HG03558 (cell line): ENCODE results near the gene TBC1D20.
"Not testable (repeated sequence)": the region's sequence is repeated elsewhere in the genome, so short reads cannot be mapped to it uniquely, and the experiment has no call there.

Experiments used
- ATAC-seq: cut with Tn5 transposase; IDR thresholded peaks from one replicate; pipeline ENCODE4 v1.9.1; 2021; ENCODE audit warnings: moderate number of reproducible peaks; ENCODE audit not compliant: unreplicated experiment; ENCODE audit errors: extremely low read depth

TBC1D20 gene, protein sequence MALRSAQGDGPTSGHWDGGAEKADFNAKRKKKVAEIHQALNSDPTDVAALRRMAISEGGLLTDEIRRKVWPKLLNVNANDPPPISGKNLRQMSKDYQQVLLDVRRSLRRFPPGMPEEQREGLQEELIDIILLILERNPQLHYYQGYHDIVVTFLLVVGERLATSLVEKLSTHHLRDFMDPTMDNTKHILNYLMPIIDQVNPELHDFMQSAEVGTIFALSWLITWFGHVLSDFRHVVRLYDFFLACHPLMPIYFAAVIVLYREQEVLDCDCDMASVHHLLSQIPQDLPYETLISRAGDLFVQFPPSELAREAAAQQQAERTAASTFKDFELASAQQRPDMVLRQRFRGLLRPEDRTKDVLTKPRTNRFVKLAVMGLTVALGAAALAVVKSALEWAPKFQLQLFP

DNA sequence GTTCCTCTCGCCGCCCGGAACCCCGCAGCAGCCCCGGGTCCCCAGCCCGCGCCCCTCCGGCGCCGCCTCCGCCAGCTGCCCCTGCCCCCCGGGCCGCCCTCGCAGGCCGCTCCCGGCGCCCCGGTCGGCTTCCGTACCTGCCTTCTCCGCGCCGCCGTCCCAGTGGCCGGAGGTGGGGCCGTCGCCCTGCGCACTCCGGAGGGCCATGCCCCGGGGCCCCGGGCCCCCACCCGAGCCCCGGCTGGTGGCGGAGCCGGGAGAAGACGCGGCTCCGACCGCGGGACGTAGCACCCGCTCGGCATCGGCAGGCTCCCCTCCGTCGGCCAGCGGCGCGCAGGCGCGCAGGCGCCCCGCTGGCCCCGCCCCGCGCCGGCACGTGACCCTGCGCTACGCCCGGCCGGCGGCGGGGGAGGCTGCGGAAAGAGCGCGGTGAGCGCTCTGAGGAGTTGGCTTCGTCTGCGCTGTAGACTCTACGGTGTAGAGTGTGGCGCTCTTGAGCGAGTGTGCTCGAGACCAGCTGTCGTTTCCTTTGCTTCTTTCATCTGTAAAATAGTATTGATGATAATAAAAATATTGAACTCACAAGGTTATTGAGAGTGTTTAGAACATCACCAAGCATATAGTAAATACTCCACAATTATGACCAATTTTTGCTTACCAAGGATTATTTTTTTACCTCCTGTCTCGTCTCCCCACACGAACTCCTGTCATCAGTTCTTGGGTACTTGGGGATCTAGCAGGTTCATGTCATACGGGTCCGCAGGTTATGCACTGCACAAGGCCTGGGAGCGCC, at the start of gene TBC1D20:
Gene TBC1D20, minus strand, starts transcription at position 335 of the 793 bp plus-strand sequence. Its CDS starts 128 bp downstream, at position 207.
- ATAC-seq, result peak; percentile 74

DNA sequence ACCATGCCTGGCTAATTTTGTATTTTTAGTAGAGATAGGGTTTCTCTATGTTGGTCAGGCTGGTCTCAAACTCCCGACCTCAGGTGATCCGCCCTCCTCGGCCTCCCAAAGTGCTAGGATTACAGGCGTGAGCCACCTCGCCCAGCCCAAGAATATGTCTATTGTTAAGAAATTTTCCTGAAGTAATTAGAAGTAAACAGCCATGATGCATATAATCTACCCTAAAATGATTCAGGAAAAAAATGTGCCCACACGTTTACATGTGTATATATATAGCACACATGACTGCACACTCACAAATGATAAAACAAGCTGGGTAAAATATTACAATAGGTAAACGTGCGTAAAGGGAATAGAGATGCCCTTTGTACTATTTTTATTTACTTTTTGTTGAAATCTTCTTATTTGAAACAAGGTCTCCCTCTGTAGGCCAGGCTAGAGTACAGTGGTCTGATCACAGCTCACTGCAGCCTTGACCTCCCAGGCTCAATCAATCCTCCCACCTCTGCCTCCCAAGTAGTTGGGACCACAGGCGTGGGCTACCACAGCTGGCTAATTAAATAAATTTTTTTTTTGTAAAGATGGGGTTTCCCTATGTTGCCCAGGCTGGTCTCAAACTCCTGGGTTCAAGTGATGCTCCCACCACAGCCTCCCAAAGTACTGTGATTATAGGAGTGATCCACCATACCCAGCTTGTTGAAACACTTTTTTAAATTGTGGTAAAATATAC, 48.2 kb upstream of the TBC1D20 start:
- not testable (repeated sequence) for ATAC-seq

DNA sequence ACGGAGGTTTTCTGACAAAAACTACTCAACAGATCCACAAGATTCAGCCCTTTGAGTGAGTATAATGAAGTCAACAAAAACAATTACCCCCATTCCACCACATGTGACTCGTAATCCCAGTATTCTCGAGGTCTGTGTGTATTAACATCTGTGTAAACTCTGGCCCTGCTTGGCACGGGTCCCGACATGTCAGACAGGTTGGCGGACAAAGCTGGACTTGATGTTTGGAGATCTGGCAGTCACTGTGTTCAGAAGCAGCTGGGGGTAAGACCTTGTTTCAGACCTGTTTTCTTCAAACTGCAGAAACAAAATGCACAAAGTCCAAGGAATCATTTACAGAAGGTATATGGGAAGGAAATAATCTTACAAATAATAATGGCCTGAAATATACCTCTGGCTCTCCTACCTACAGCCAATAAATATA, 46.0 kb upstream of the TBC1D20 start:
- ATAC-seq, result not testable (repeated sequence)

GRCh38 chr20:507761-508332, 45.5 kb upstream of the TBC1D20 start:
- no peak for ATAC-seq

- no peak for ATAC-seq
These were observed 44.8 kb upstream of the TBC1D20 start for GRCh38 chr20:507006-507758.

GRCh38 chr20:504632-505075, 42.3 kb upstream of the TBC1D20 start:
- no peak for ATAC-seq

GRCh38 chr20:503048-503737, 40.9 kb upstream of the TBC1D20 start:
- no peak for ATAC-seq

DNA sequence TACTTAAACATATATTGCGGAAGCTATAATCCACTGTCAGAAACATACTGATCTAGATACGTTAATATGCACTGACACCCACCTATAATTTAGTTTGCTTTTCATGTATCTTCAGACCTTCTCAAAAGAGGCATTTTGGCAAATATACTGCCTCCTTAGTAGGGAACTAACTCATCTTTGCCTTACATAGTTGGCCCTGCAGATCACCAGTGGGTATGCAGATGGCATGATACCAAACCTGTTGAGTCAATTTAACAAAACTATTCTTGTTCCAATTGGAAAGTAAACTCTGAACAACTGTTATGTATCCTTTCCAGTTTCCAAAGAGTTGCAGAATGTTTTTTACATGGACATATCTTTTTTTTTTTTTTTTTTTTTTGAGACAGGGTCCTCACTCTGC, 35.6 kb upstream of the TBC1D20 start:
- ATAC-seq, result no peak

- ATAC-seq, result no peak
These were observed 33.9 kb upstream of the TBC1D20 start for GRCh38 chr20:496126-496696.

GRCh38 chr20:492159-492558, 29.8 kb upstream of the TBC1D20 start:
- ATAC-seq, result no peak

DNA sequence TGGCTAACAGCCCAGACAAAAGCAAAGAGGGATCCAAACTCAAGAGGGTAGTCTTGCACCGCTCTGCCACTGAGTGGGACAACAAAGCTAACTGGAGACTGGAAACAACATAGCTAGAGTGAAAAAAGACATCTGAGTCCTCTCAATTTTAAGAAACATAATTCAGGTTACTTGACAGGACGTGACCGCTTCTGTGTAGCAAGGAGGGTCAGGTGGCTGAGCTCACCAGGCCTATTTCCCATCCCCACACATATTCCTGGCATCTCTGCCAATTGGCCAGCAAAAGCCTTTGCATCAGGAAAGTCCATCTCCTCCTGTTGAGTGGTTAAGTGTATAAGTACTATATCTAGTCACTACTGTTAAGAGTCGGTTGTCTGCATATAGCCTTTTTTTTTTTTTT, 25.3 kb upstream of the TBC1D20 start:
- no peak for ATAC-seq

DNA sequence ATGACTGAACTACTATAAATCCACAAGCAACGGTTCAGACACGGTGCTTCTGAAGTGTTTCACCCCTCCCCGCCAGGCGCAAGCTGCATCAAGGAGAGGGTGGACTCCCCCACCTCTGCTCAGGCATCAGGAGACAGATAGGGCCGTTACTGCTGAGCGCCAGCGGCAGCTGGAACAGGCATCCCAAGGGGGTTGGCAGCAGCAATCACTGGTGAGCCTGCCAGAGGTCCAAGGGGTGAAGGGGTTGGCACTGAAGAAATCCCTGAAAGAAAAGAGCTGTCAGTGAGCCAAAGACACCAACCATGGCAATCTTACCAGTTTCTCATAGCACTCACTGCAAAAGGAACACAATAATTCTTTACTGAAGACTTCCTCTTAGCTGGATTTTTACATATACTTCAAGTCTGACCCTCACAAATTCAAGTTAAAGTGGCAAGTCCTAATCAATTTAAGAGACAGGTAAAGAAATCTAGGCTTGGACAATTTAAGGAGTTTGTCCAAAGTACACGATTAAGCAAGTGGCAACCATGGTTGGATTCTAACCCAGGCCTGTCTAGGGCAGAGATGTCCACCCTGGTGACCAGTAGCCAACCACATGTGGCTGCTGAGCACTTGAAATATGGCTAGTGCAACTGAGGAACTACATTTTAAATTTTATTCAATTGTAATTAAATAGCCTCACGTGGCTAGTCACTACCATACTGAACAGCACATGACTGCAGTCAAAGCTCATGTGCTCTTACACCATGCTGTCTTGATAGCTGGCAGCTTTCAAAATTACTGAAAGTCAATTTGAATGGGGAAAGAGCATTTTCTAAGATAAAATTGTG, 21.7 kb upstream of the TBC1D20 start:
- no peak for ATAC-seq

DNA sequence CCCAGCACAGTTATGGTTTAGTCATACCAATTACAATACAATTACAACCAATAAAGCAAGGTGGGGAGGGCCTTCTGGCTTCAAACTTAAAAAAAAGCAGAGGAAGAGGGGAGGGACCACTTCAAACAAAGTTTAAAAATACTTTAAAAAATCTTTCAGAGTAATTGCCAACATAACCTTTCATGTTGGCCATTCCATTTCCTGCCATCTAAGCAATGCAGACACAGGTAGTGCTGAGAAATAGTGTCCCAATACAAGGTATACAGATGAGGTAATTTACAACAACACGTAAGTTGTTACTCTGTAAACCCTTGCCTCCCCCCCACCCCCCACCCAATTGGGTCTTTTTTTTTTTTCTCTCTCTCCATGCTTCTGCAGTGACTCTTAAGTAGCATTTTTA, 18.8 kb upstream of the TBC1D20 start:
- no peak for ATAC-seq

DNA sequence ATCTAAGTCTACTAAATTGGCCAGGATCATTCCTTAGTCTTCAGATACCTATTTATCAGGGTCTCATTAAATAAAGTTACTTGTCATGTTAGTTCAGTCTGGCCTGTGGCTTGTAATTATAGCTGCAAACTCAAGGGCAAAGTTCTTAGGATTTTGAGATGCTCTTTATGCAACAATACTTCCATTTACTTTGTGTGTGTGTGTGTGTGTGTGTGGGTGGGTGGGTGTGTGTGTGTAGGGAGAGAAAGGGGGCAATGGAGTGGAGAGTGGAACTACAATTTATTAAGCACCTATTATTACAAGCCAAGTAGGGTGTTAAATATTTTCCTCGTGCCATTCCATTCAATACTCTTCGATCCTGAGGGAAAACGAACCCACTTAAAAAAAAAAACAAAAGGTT, 17.7 kb upstream of the TBC1D20 start:
- no peak for ATAC-seq

- no peak for ATAC-seq
These were observed 17.2 kb upstream of the TBC1D20 start for GRCh38 chr20:479487-479886.

DNA sequence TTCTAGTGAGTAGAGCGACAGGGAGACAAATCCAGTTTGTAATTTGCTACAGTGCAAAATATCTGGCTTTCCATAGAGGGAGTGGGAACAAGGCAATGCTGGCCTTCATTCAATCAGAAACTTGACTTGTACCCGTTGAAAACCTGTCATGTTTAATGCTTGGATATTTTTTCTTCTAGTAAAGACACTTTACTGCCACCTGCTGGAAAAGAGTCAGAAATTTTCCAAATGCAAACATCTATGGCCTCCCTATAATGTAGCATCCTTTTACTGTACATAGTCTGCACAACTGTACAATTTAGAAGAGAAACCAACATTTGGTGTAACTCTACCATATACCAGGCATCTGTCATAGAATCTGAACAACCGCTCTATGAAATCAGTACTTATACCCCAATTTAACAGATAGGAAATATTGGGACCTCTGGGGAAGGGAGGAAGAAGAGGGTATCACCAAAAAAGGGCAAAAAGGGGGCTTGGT, 16.7 kb upstream of the TBC1D20 start:
- no peak for ATAC-seq

- no peak for ATAC-seq
These were observed 15.9 kb upstream of the TBC1D20 start for GRCh38 chr20:478010-478948.
